ENCODE measurements around the gene VPS13C. TPM values are rescaled to one million over a fixed set of nuclear protein-coding genes. Genes with fewer than 3 reads are reported as not detected.

Gene VPS13C
- total RNA-seq, 1 donor from 2014 or later, result 73.6 TPM

DNA sequence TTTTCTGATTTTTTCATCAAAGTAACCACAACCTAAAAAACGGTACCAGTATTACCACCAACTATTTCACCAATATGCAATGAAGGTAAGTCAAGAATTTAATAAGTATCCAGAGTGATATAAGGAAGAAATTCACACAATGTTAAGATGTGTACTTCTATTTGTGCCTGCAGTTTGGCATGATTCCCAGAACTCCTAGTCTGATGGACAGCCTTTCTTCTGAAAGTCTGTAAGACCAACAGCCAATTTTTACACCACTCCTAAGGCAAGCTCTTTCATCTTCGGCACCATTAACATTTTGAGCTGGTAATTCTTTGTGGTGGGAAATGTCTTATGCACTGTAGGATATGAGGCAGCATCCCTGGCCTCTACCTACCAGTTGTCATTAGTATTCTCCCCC lies 108.3 kb downstream of the VPS13C start:
- Histone ChIP-seq H3K27me3 (ENCODE audit: control insufficient read depth in 3 of 3, insufficient read depth in 3 of 3, low read length in 3 of 3) (no peaks in the 10 kb centered on the region), H3K4me3 (ENCODE audit: low read length in 3 of 3) (no peak overlapping the region), H3K9ac (ENCODE audit: low read depth in 1 of 3, low read length in 3 of 3) (no peak overlapping the region), H3K9me3 (ENCODE audit: control insufficient read depth in 3 of 3, low read length in 3 of 3) (no peaks in the 10 kb centered on the region), H3K4me1 (ENCODE audit: control insufficient read depth in 3 of 3, insufficient read depth in 3 of 3, low read length in 3 of 3) (no peaks in the 10 kb centered on the region), H3K36me3 (ENCODE audit: control insufficient read depth in 3 of 3, insufficient read depth in 3 of 3, low read length in 3 of 3) (peaks cover 0 to 16% (median 11%) of the 10 kb centered on the region in 3 donors), H3K27ac (ENCODE audit: low read depth, low read length) (no peak overlapping the region)

DNA sequence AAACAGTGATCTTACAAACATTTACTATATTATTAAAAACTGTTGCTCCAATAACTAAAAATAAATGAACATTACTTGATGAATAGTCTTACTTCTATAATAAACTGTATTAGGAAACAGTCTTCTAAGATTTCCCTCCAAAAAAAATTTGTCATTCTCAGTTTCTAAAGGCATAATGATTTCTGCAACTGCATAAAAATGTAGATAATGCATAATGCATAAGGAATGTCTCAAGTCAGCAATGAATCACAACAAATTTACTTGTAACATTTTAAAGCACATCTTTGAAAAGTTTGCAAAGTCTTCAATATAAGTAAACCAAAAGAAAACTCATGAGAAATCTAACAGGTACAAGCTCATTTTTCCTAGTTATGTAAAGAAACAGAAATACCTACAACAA lies 113.5 kb downstream of the VPS13C start:
- Histone ChIP-seq H3K4me3 (ENCODE audit: low read length in 3 of 3) (no peak overlapping the region), H3K9ac (ENCODE audit: low read depth in 1 of 3, low read length in 3 of 3) (no peak overlapping the region), H3K9me3 (ENCODE audit: control insufficient read depth in 3 of 3, low read length in 3 of 3) (no peaks in the 10 kb centered on the region), H3K27ac (ENCODE audit: low read depth, low read length) (no peak overlapping the region), H3K27me3 (ENCODE audit: control insufficient read depth in 3 of 3, insufficient read depth in 3 of 3, low read length in 3 of 3) (no peaks in the 10 kb centered on the region), H3K36me3 (ENCODE audit: control insufficient read depth in 3 of 3, insufficient read depth in 3 of 3, low read length in 3 of 3) (peaks cover 0 to 29% (median 12%) of the 10 kb centered on the region in 3 donors), H3K4me1 (ENCODE audit: control insufficient read depth in 3 of 3, insufficient read depth in 3 of 3, low read length in 3 of 3) (no peaks in the 10 kb centered on the region)

DNA sequence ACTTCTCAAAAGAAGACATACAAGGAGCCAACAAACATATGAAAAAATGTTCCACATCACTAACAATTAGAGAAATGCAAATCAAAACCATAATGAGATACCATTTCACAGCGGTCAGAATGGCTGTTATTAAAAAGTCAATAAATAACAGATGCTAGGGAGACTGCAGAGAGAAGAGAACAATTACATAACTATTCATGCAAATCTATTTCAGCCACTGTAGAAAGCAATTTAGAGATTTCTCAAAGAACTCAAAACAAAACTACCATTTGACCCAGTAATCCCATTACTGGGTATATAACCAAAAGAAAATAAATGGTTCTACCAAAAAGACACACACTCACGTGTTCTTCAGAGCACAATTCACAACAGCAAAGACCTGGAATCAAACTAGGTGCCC lies 116.3 kb downstream of the VPS13C start:
- H3K4me3 ChIP-seq (ENCODE audit: low read length in 3 of 3), result no peak overlapping the region
- H3K36me3 ChIP-seq (ENCODE audit: control insufficient read depth in 3 of 3, insufficient read depth in 3 of 3, low read length in 3 of 3), result peaks cover 0 to 27% (median 21%) of the 10 kb centered on the region in 3 donors
- no peak overlapping the region for H3K27ac ChIP-seq (ENCODE audit: low read depth, low read length)
- no peaks in the 10 kb centered on the region for H3K27me3 ChIP-seq (ENCODE audit: control insufficient read depth in 3 of 3, insufficient read depth in 3 of 3, low read length in 3 of 3)
- H3K9ac ChIP-seq (ENCODE audit: low read depth in 1 of 3, low read length in 3 of 3), result no peak overlapping the region
- no peaks in the 10 kb centered on the region for H3K4me1 ChIP-seq (ENCODE audit: control insufficient read depth in 3 of 3, insufficient read depth in 3 of 3, low read length in 3 of 3)
- no peaks in the 10 kb centered on the region for H3K9me3 ChIP-seq (ENCODE audit: control insufficient read depth in 3 of 3, low read length in 3 of 3)

DNA sequence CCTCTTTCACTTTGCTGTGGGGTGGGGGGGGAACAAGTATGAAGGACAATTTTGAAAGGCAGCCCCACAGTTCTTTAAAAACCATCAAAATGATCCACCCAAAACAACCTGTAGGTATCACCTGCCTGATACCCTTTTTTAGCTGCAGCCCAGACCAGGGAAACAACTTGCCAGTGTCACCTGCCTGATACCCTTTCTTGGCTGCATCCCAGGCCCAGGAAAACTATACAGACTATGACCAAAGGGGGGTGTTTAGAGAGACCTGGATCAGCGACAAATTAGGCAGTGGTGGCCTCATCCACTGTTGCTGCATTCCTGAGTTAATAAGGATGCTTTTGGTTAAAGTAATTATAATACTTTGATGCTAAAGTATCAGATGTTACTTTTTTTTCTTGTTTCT lies 122.0 kb downstream of the VPS13C start:
- H3K36me3 ChIP-seq (ENCODE audit: control insufficient read depth in 3 of 3, insufficient read depth in 3 of 3, low read length in 3 of 3), result peaks cover 2 to 16% (median 10%) of the 10 kb centered on the region in 3 donors
- H3K27me3 ChIP-seq (ENCODE audit: control insufficient read depth in 3 of 3, insufficient read depth in 3 of 3, low read length in 3 of 3), result no peaks in the 10 kb centered on the region
- no peak overlapping the region for H3K9ac ChIP-seq (ENCODE audit: low read depth in 1 of 3, low read length in 3 of 3)
- H3K9me3 ChIP-seq (ENCODE audit: control insufficient read depth in 3 of 3, low read length in 3 of 3), result no peaks in the 10 kb centered on the region
- no peaks in the 10 kb centered on the region for H3K4me1 ChIP-seq (ENCODE audit: control insufficient read depth in 3 of 3, insufficient read depth in 3 of 3, low read length in 3 of 3)
- no peak overlapping the region for H3K4me3 ChIP-seq (ENCODE audit: low read length in 3 of 3)
- H3K27ac ChIP-seq (ENCODE audit: low read depth, low read length), result no peak overlapping the region

DNA sequence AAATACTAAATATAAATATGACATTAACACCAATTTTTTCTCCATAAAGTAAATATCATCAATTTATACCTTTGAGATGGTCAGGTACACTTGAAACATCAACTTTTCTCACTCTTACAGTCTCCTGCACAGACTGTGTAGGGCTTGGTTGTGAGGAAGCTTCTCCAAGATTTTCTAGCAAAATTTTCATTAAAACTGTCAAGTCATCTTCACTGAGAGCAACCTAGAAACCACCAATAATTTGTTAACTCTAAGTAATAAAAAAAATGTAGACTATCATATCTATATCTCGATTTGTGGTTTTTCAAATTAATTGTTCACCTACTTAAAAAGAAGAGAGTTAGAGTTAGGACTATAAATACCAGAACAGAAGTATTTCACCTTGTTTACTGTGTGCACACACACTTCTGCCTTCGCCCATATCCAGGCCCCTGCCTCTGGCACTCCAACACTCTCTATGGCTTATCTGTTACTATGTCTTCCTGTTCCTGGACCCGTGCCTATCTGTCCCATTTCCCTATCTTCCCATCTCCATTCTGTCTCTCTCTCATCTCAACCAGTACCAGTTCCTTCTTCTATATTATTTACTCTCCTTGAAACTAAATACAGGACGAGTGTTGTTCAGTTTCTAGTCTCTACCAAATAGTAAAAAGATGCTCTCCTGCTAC lies 123.6 kb downstream of the VPS13C start:
- no peak overlapping the region for H3K27ac ChIP-seq (ENCODE audit: low read depth, low read length)

DNA sequence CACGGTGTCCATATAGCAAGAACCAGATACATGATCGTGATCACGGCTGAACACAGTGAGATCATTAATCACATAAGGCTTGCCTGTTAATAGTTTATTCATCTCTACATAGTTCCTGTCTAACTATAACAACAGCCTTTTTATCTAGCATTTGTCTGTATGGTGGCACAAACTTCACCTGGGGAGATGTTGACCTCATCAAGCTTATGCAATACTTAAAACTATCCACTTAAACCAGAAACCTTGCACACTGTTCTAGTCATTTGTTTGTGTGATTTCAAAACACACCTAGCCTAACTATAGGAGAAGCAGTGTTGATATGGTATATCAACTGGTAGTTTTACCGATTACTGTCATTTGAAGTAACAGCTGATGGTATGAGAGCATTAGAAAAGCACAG lies 124.8 kb downstream of the VPS13C start:
- Histone ChIP-seq H3K4me1 (ENCODE audit: control insufficient read depth in 3 of 3, insufficient read depth in 3 of 3, low read length in 3 of 3) (no peaks in the 10 kb centered on the region), H3K9ac (ENCODE audit: low read depth in 1 of 3, low read length in 3 of 3) (no peak overlapping the region), H3K4me3 (ENCODE audit: low read length in 3 of 3) (no peak overlapping the region), H3K27me3 (ENCODE audit: control insufficient read depth in 3 of 3, insufficient read depth in 3 of 3, low read length in 3 of 3) (no peaks in the 10 kb centered on the region), H3K36me3 (ENCODE audit: control insufficient read depth in 3 of 3, insufficient read depth in 3 of 3, low read length in 3 of 3) (peaks cover 2 to 10% (median 8%) of the 10 kb centered on the region in 3 donors), H3K27ac (ENCODE audit: low read depth, low read length) (no peak overlapping the region), H3K9me3 (ENCODE audit: control insufficient read depth in 3 of 3, low read length in 3 of 3) (no peaks in the 10 kb centered on the region)

More for the DNA sequence above, 123.6 kb downstream of the VPS13C start:
- H3K4me3 ChIP-seq (ENCODE audit: low read length in 3 of 3), result no peak overlapping the region
- H3K4me1 ChIP-seq (ENCODE audit: control insufficient read depth in 3 of 3, insufficient read depth in 3 of 3, low read length in 3 of 3), result no peaks in the 10 kb centered on the region
- no peaks in the 10 kb centered on the region for H3K27me3 ChIP-seq (ENCODE audit: control insufficient read depth in 3 of 3, insufficient read depth in 3 of 3, low read length in 3 of 3)
- H3K9ac ChIP-seq (ENCODE audit: low read depth in 1 of 3, low read length in 3 of 3), result no peak overlapping the region
- peaks cover 2 to 13% (median 9%) of the 10 kb centered on the region in 3 donors for H3K36me3 ChIP-seq (ENCODE audit: control insufficient read depth in 3 of 3, insufficient read depth in 3 of 3, low read length in 3 of 3)
- H3K9me3 ChIP-seq (ENCODE audit: control insufficient read depth in 3 of 3, low read length in 3 of 3), result no peaks in the 10 kb centered on the region

DNA sequence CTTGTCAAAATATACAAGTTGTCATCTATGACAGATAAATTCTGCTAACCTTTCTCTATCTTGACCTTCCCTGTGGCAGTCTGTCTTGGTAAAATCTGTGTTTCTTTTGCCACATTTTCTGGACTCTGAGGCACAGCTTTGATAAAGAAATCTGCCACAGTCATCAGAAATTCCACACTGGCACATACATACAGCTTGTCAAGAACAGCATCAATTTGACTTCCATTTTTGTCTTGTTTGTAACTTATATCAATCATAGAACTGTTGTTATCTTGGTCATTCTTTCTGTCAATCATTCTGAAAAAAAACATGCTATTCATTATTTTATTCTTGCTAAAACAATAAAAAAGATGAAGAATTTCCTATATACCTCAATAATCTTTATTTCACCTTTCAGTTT lies 130.8 kb downstream of the VPS13C start:
- H3K36me3 ChIP-seq (ENCODE audit: control insufficient read depth in 3 of 3, insufficient read depth in 3 of 3, low read length in 3 of 3), result peaks cover 0 to 21% (median 14%) of the 10 kb centered on the region in 3 donors
- no peaks in the 10 kb centered on the region for H3K27me3 ChIP-seq (ENCODE audit: control insufficient read depth in 3 of 3, insufficient read depth in 3 of 3, low read length in 3 of 3)
- H3K9me3 ChIP-seq (ENCODE audit: control insufficient read depth in 3 of 3, low read length in 3 of 3), result no peaks in the 10 kb centered on the region
- H3K4me3 ChIP-seq (ENCODE audit: low read length in 3 of 3), result no peak overlapping the region
- no peaks in the 10 kb centered on the region for H3K4me1 ChIP-seq (ENCODE audit: control insufficient read depth in 3 of 3, insufficient read depth in 3 of 3, low read length in 3 of 3)
- H3K9ac ChIP-seq (ENCODE audit: low read depth in 1 of 3, low read length in 3 of 3), result no peak overlapping the region
- H3K27ac ChIP-seq (ENCODE audit: low read depth, low read length), result no peak overlapping the region

DNA sequence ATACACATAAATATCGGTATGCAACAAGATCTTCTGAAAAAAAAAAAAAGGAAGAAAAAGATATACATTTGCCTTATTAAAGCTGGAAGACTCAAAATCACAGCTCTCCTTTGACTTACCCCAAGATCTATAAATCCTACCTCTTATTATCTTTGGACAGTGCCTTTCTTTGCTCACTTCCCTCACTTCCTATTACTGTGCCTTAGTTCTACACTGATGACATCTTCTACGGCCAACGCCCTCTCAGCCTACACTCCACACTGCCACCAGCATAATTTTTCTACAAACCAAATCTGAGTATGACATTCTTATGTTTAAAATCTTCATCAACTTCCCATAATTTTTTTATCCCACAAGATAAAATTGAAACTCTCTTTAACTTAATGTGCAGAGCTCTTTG lies 137.1 kb downstream of the VPS13C start:
- Histone ChIP-seq H3K9ac (ENCODE audit: low read depth in 1 of 3, low read length in 3 of 3) (no peak overlapping the region), H3K4me1 (ENCODE audit: control insufficient read depth in 3 of 3, insufficient read depth in 3 of 3, low read length in 3 of 3) (no peaks in the 10 kb centered on the region), H3K9me3 (ENCODE audit: control insufficient read depth in 3 of 3, low read length in 3 of 3) (no peaks in the 10 kb centered on the region), H3K36me3 (ENCODE audit: control insufficient read depth in 3 of 3, insufficient read depth in 3 of 3, low read length in 3 of 3) (peaks cover 7 to 24% (median 23%) of the 10 kb centered on the region in 3 donors), H3K4me3 (ENCODE audit: low read length in 3 of 3) (no peak overlapping the region), H3K27me3 (ENCODE audit: control insufficient read depth in 3 of 3, insufficient read depth in 3 of 3, low read length in 3 of 3) (no peaks in the 10 kb centered on the region), H3K27ac (ENCODE audit: low read depth, low read length) (no peak overlapping the region)

DNA sequence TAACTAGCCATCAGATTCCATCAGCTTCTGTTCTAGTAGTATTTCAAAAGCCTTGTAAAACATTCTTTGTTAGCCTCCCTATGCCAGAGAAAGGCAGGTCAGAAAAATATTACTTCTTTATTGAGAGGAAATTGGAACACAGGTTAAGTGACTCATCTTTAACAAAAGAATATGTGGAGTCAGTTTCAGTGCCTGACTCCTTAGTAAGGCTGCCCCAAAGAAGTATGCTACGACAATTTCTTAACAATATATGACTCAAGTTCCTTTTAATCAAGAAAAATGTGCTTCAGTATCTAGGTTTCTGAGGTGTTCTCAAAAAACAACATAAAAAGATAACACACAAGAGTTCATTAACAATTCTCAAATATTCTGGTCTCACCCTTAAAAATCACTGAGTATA lies 139.2 kb downstream of the VPS13C start:
- Histone ChIP-seq H3K9me3 (ENCODE audit: control insufficient read depth in 3 of 3, low read length in 3 of 3) (no peaks in the 10 kb centered on the region), H3K27ac (ENCODE audit: low read depth, low read length) (no peak overlapping the region), H3K36me3 (ENCODE audit: control insufficient read depth in 3 of 3, insufficient read depth in 3 of 3, low read length in 3 of 3) (peaks cover 10 to 29% (median 25%) of the 10 kb centered on the region in 3 donors), H3K9ac (ENCODE audit: low read depth in 1 of 3, low read length in 3 of 3) (no peak overlapping the region), H3K4me1 (ENCODE audit: control insufficient read depth in 3 of 3, insufficient read depth in 3 of 3, low read length in 3 of 3) (no peaks in the 10 kb centered on the region), H3K27me3 (ENCODE audit: control insufficient read depth in 3 of 3, insufficient read depth in 3 of 3, low read length in 3 of 3) (no peaks in the 10 kb centered on the region), H3K4me3 (ENCODE audit: low read length in 3 of 3) (no peak overlapping the region)

DNA sequence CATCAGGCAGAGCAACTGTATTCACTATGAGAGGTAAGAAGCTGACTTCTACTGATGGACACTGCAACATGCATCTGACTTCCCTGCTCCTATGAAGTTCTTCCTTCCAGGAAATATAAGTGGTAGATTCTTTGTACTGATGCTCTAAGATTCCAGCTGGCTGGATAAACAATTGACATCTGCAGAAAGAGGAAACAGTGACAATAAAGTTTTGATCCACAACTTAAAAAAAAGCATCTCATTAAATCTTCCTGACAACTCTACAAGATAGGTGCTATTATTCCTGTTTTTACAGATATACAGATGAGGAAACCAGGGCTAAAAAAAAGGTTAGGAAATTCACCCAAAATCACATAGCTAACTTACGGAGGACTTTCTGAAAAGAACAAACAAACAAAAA lies 142.8 kb downstream of the VPS13C start:
- H3K9ac ChIP-seq (ENCODE audit: low read depth in 1 of 3, low read length in 3 of 3), result no peak overlapping the region
- H3K9me3 ChIP-seq (ENCODE audit: control insufficient read depth in 3 of 3, low read length in 3 of 3), result no peaks in the 10 kb centered on the region
- peaks cover 16 to 45% (median 31%) of the 10 kb centered on the region in 3 donors for H3K36me3 ChIP-seq (ENCODE audit: control insufficient read depth in 3 of 3, insufficient read depth in 3 of 3, low read length in 3 of 3)
- H3K4me3 ChIP-seq (ENCODE audit: low read length in 3 of 3), result no peak overlapping the region
- no peaks in the 10 kb centered on the region for H3K27me3 ChIP-seq (ENCODE audit: control insufficient read depth in 3 of 3, insufficient read depth in 3 of 3, low read length in 3 of 3)
- H3K27ac ChIP-seq (ENCODE audit: low read depth, low read length), result no peak overlapping the region
- no peaks in the 10 kb centered on the region for H3K4me1 ChIP-seq (ENCODE audit: control insufficient read depth in 3 of 3, insufficient read depth in 3 of 3, low read length in 3 of 3)

Measured in skeletal muscle tissue (tissue), 4 donors.